HCT116 (cell line): ENCODE data around the gene NDUFS1. TPM values are rescaled to one million over a fixed set of nuclear protein-coding genes. Genes with fewer than 3 reads are reported as not detected.

Experiments used
- ATAC-seq: fragments of 200-7000 bp; cut with Tn5 transposase; 2 replicates; pipeline ENCODE4 v1.9.1; 2020; ENCODE audit warnings: mild to moderate bottlenecking, moderate library complexity
- BruUV-seq: library from RNA; stranded (reverse); fragments of 400-500 nt; replicated peaks from 2 replicates; lab custom pipeline; 2021; lab: Mats Ljungman, UMichigan
- CTCF ChIA-PET: fragments of 300-600 bp; sonication (Branson Sonifier 250); formaldehyde crosslinking; loops from one replicate; lab custom pipeline; 2021; ENCODE audit warnings: antibody characterized with exemption; lab: Charles Lee
- POLR2A ChIA-PET: fragments of 300-600, 350-600 bp; sonication (Branson Sonifier 250); formaldehyde crosslinking; loops from one replicate; lab custom pipeline; 2021; ENCODE audit warnings: antibody characterized with exemption; lab: Charles Lee
- RAD21 ChIA-PET, 2 experiments: fragments of 300-600 bp; sonication (Branson Sonifier 250); formaldehyde crosslinking; loops; one replicate each; lab custom pipeline; 2023; ENCODE audit warnings: low total read pairs in 2 of 2; ENCODE audit not compliant: uncharacterized antibody in 2 of 2, unreplicated experiment in 2 of 2, low non-redundant PET in 1 of 2; lab: Charles Lee
- DNase-seq: peaks from one replicate; pipeline ENCODE4 v3.0.0-alpha.2; 2010; ENCODE audit warnings: low read depth, low spot score
- H2AFZ ChIP-seq: fragments of 200-600 bp; shearing (Covaris generic), sonication (generic); 2 replicates; pipeline ENCODE4 v1.6.1; 2017; ENCODE audit warnings: low read depth, mixed run types, mixed read lengths, antibody characterized with exemption, low read length; ENCODE audit not compliant: poor library complexity, severe bottlenecking
- H3K27ac ChIP-seq: 2 replicates; pipeline ENCODE4 v1.5.1; 2012; ENCODE audit warnings: low read depth, low read length
- H3K27me3 ChIP-seq: fragments of 200-600 bp; sonication (generic); 2 replicates; pipeline ENCODE4 v1.6.1; 2016; ENCODE audit warnings: mixed run types, low read length, mixed read lengths; ENCODE audit not compliant: insufficient read depth
- H3K36me3 ChIP-seq, 2 experiments: fragments of 200-500 bp in 1 of 2; fragments of 200-600 bp in 1 of 2; sonication (Bioruptor generic) in 1 of 2; sonication (generic) in 1 of 2; 2 replicates each; pipeline versions ENCODE4 v1.5.1 to v1.6.1; 2014 to 2016; ENCODE audit warnings: low read length in 2 of 2, inconsistent platforms in 1 of 2, mixed read lengths in 1 of 2, mixed run types in 1 of 2; ENCODE audit not compliant: insufficient read depth in 2 of 2, control insufficient read depth in 1 of 2
- H3K4me1 ChIP-seq, 2 experiments: fragments of 200-600 bp in 1 of 2; sonication (generic) in 1 of 2; 2 replicates each; pipeline versions ENCODE4 v1.5.1 to v1.6.1; 2012 to 2017; ENCODE audit warnings: low read length in 2 of 2, inconsistent platforms in 1 of 2, mild to moderate bottlenecking in 1 of 2, mixed read lengths in 1 of 2, mixed run types in 1 of 2, moderate library complexity in 1 of 2; ENCODE audit not compliant: insufficient read depth in 2 of 2, control insufficient read depth in 1 of 2
- H3K4me2 ChIP-seq: fragments of 200-600 bp; sonication (generic); 2 replicates; pipeline ENCODE4 v1.6.1; 2017; ENCODE audit warnings: mixed run types, low read length, mixed read lengths
- H3K4me3 ChIP-seq, 2 experiments: fragments of 200-600 bp in 1 of 2; sonication (generic) in 1 of 2; replicated peaks in 1 of 2; 2 replicates each; pipeline ENCODE4 v1.5.1; 2011 to 2016; ENCODE audit warnings: low read length in 2 of 2, control low read depth in 1 of 2, low read depth in 1 of 2, mild to moderate bottlenecking in 1 of 2, mixed read lengths in 1 of 2, mixed run types in 1 of 2
- H3K79me2 ChIP-seq: fragments of 200-600 bp; sonication (generic); 2 replicates; pipeline ENCODE4 v1.6.1; 2017; ENCODE audit warnings: mild to moderate bottlenecking, mixed run types, low read length, moderate library complexity, mixed read lengths; ENCODE audit not compliant: insufficient read depth
- H3K9ac ChIP-seq: fragments of 200-600 bp; sonication (generic); 2 replicates; pipeline ENCODE4 v1.6.1; 2016; ENCODE audit warnings: low read length, mixed read lengths
- H3K9me2 ChIP-seq: fragments of 200-600 bp; sonication (generic), shearing (Covaris generic); 2 replicates; pipeline ENCODE4 v1.6.1; 2017; ENCODE audit warnings: mixed run types, mild to moderate bottlenecking, moderate library complexity; ENCODE audit not compliant: insufficient read depth
- H3K9me3 ChIP-seq, 2 experiments: fragments of 200-500 bp in 1 of 2; fragments of 200-600 bp in 1 of 2; sonication (Bioruptor generic) in 1 of 2; sonication (generic) in 1 of 2; 2 replicates each; pipeline ENCODE4 v1.6.1; 2014 to 2017; ENCODE audit warnings: low read length in 2 of 2, mixed read lengths in 2 of 2, inconsistent platforms in 1 of 2, low read depth in 1 of 2, mild to moderate bottlenecking in 1 of 2, mixed run types in 1 of 2, moderate library complexity in 1 of 2; ENCODE audit not compliant: control insufficient read depth in 1 of 2, insufficient read depth in 1 of 2
- H4K20me1 ChIP-seq: fragments of 200-600 bp; sonication (generic), shearing (Covaris generic); 2 replicates; pipeline ENCODE4 v1.6.1; 2017; ENCODE audit warnings: mixed run types, mild to moderate bottlenecking, moderate library complexity; ENCODE audit not compliant: insufficient read depth
- CBX3 ChIP-seq: IDR thresholded peaks from 2 replicates; pipeline ENCODE4 v1.6.1; 2012; ENCODE audit warnings: low read depth
- CEBPB ChIP-seq: IDR thresholded peaks from 2 replicates; pipeline ENCODE4 v1.6.1; 2012; ENCODE audit warnings: low read depth
- CTCF ChIP-seq, 3 experiments: fragments of 200-600 bp in 1 of 3; sonication (generic) in 1 of 3; IDR thresholded peaks in 2 of 3; conservative IDR thresholded peaks in 1 of 3; 2 replicates each; pipeline ENCODE4 v1.5.1; 2012 to 2017; ENCODE audit warnings: low read depth in 2 of 3, low read length in 2 of 3, antibody characterized with exemption in 1 of 3, borderline replicate concordance in 1 of 3, control low read depth in 1 of 3, mild to moderate bottlenecking in 1 of 3, mixed read lengths in 1 of 3, mixed run types in 1 of 3, moderate library complexity in 1 of 3; ENCODE audit not compliant: insufficient read depth in 1 of 3
- EGR1 ChIP-seq: IDR thresholded peaks from 2 replicates; pipeline ENCODE4 v1.6.1; 2012; ENCODE audit warnings: low read depth
- ELF1 ChIP-seq: IDR thresholded peaks from 2 replicates; pipeline ENCODE4 v1.6.1; 2012; ENCODE audit warnings: low read depth, borderline replicate concordance
- EZH2 ChIP-seq: fragments of 200-600 bp; sonication (generic); IDR thresholded peaks from 2 replicates; pipeline ENCODE4 v1.6.1; 2017; ENCODE audit warnings: antibody characterized with exemption, mixed run types
- EZH2phosphoT487 ChIP-seq: fragments of 200-600 bp; IDR thresholded peaks from 2 replicates; pipeline ENCODE4 v1.6.1; 2018; ENCODE audit warnings: antibody characterized with exemption, borderline replicate concordance
- JUND ChIP-seq: IDR thresholded peaks from 2 replicates; pipeline ENCODE4 v1.6.1; 2012
- POLR2A ChIP-seq: IDR thresholded peaks from 2 replicates; pipeline ENCODE4 v1.7.0; 2011; ENCODE audit warnings: borderline replicate concordance; ENCODE audit not compliant: insufficient read depth, insufficient read length; ENCODE audit errors: extremely low read depth
- POLR2AphosphoS5 ChIP-seq: IDR thresholded peaks from 2 replicates; pipeline ENCODE4 v1.6.1; 2011; ENCODE audit warnings: mild to moderate bottlenecking, low read depth, low read length, moderate library complexity
- RAD21 ChIP-seq: IDR thresholded peaks from 2 replicates; pipeline ENCODE4 v1.6.1; 2012; ENCODE audit warnings: low read depth, mild to moderate bottlenecking
- SIN3A ChIP-seq: IDR thresholded peaks from 2 replicates; pipeline ENCODE4 v1.6.1; 2012; ENCODE audit warnings: low read depth
- SP1 ChIP-seq: IDR thresholded peaks from 2 replicates; pipeline ENCODE4 v1.6.1; 2012; ENCODE audit warnings: low read depth
- SRF ChIP-seq: IDR thresholded peaks from 2 replicates; pipeline ENCODE4 v1.6.1; 2012; ENCODE audit warnings: low read depth
- TCF7L2 ChIP-seq: IDR thresholded peaks from 2 replicates; pipeline ENCODE4 v1.7.0; 2011; ENCODE audit warnings: borderline replicate concordance, inconsistent platforms; ENCODE audit not compliant: insufficient read depth, insufficient read length; ENCODE audit errors: extremely low read depth
- YY1 ChIP-seq: IDR thresholded peaks from 2 replicates; pipeline ENCODE4 v1.6.1; 2011; ENCODE audit warnings: low read length, low read depth, moderate library complexity, mild to moderate bottlenecking; ENCODE audit not compliant: insufficient replicate concordance; ENCODE audit errors: extremely low read depth
- ZFX ChIP-seq: fragments of 450-650 bp; IDR thresholded peaks from 2 replicates; pipeline ENCODE4 v1.6.1; 2017
- ZNF274 ChIP-seq: fragments of 200-500 bp; sonication (Bioruptor generic); IDR thresholded peaks from 2 replicates; pipeline ENCODE4 v1.6.1; 2014; ENCODE audit warnings: mild to moderate bottlenecking, low read depth, low read length, inconsistent platforms
- intact Hi-C: fragments of 100-400 bp; cut with micrococcal nuclease; formaldehyde crosslinking; loops from 2 replicates; pipeline ENCODE4 v1.10.0; 2022
- total RNA-seq: library from RNA; stranded (reverse); gene quantifications from one replicate; pipeline ENCODE4 v1.2.1, GENCODE V29; 2021; ENCODE audit not compliant: unreplicated experiment

The NDUFS1 gene
- total RNA-seq, 1 experiment from 2014 or later, result 86.6 TPM

- Histone ChIP-seq H3K27ac (no peak overlapping the region), H3K27me3 (no peaks in the 10 kb centered on the region), H3K9me3 (no peaks in the 10 kb centered on the region), H3K79me2 (no peaks in the 10 kb centered on the region), H3K4me1 (no peaks in the 10 kb centered on the region), H3K9ac (no peak overlapping the region), H3K36me3 (peaks cover 3 to 4% of the 10 kb centered on the region in 2 experiments; a peak in 2 of 4 replicates), H3K4me2 (no peak overlapping the region), H3K9me2 (no peaks in the 10 kb centered on the region), H4K20me1 (peaks cover 3% of the 10 kb centered on the region; the same call in 1 of the 2 replicates), H3K4me3 (no peak overlapping the region), H2AFZ (no peak overlapping the region)
- intact Hi-C loops, result no loop called here
- no TSS peak for BruUV-seq
- TF ChIP-seq ZFX (no peak), SIN3A (no peak), CEBPB (no peak), POLR2AphosphoS5 (no peak), YY1 (no peak), SRF (no peak), RAD21 (no peak), SP1 (no peak), EZH2 (no peak), EGR1 (no peak), ELF1 (no peak), TCF7L2 (no peak), EZH2phosphoT487 (no peak)
- DNase-seq, result no peak
- CTCF ChIA-PET, result no interaction called here
- RAD21 ChIA-PET, result no interaction called here
- POLR2A ChIA-PET, result no interaction called here
- no peak for ATAC-seq
These were observed 43.0 kb downstream of the NDUFS1 start for GRCh38 chr2:206116278-206116677.

DNA sequence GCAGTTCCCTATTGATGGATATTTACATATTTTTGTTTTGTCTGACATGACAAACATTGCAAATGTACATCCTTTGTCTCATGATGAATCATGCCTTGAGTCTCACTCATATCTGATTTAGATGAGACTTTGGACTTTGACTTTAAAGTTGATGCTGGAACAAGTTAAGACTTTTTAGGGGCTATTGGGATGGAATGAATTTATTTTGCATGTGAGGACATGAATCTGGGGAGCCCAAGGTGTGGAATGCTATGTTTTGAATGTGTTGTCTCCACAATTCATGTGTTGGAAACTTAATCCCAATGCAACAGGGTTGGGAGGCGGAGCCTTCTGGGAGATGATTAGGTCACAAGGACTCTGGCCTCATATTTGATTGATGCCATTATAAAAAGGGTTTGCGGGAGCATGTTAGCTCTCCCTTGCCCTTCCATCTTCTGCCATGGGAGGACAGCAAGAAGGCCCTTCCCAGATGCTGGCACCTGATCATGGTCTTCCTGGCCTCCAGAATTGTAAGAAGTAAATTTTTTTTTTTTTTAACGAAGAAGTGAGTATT lies 44.1 kb downstream of the NDUFS1 start:
- TF ChIP-seq SRF (no peak), EZH2 (no peak), POLR2AphosphoS5 (no peak), JUND (no peak), SIN3A (no peak), YY1 (no peak), CBX3 (no peak), EGR1 (no peak), ZNF274 (no peak), POLR2A (no peak), CTCF (IDR thresholded peaks at IDR 0.05 in 2 of 3, conservative IDR thresholded peaks at IDR 0.05 in 1 of 3; ENCODE audit: borderline replicate concordance in 1 of 3, insufficient read depth in 1 of 3, low read depth in 2 of 3, low read length in 2 of 3) (no peak), ELF1 (no peak), EZH2phosphoT487 (no peak)
- DNase-seq, result no peak
- Histone ChIP-seq H2AFZ (no peak overlapping the region), H4K20me1 (peaks cover 3% of the 10 kb centered on the region; the same call in 1 of the 2 replicates), H3K9me2 (no peaks in the 10 kb centered on the region), H3K4me1 (no peaks in the 10 kb centered on the region), H3K27me3 (no peaks in the 10 kb centered on the region), H3K79me2 (no peaks in the 10 kb centered on the region), H3K9ac (no peak overlapping the region), H3K9me3 (no peaks in the 10 kb centered on the region), H3K4me3 (no peak overlapping the region), H3K4me2 (no peak overlapping the region), H3K27ac (no peak overlapping the region), H3K36me3 (no peaks in the 10 kb centered on the region)
- ChIA-PET CTCF (no interaction called here), RAD21 (no interaction called here), POLR2A (no interaction called here)
- ATAC-seq, result no peak
- BruUV-seq, result no TSS peak
- intact Hi-C loops, result no loop called here
